GM13976 (cell line): Measurements from ENCODE around the gene WDR45B.

Source experiments
- DNase-seq: peaks from one replicate; pipeline ENCODE4 v3.0.0; 2012; ENCODE audit warnings: low spot score
- CTCF ChIP-seq: IDR thresholded peaks from 2 replicates; pipeline ENCODE4 v1.5.1; 2012; ENCODE audit warnings: borderline replicate concordance, mild to moderate bottlenecking; ENCODE audit not compliant: insufficient read depth; ENCODE audit errors: extremely low read depth, missing control alignments, control extremely low read depth
- in situ Hi-C: fragments of 300-500 bp; cut with MboI; formaldehyde crosslinking; loops from one replicate; pipeline ENCODE4 v1.12.0; 2022; ENCODE audit warnings: low sequenced_read_pairs, mixed read lengths, inconsistent platforms; ENCODE audit not compliant: unreplicated experiment

WDR45B gene

GRCh38 chr17:82644148-82644547 is 4.1 kb downstream of the WDR45B start:
- no peak for DNase-seq
- in situ Hi-C loops = no loop called here
- no peak for TF ChIP-seq CTCF

GRCh38 chr17:82642022-82642421 is 6.2 kb downstream of the WDR45B start:
- in situ Hi-C loops = no loop called here
- DNase-seq = no peak
- TF ChIP-seq CTCF = no peak

GRCh38 chr17:82640036-82640435 is 8.2 kb downstream of the WDR45B start:
- DNase-seq = no peak
- TF ChIP-seq CTCF = no peak
- in situ Hi-C loops = no loop called here

- no peak for TF ChIP-seq CTCF
- DNase-seq = no peak
- in situ Hi-C loops = no loop called here
Measured at GRCh38 chr17:82639628-82640027, 8.6 kb downstream of the WDR45B start.

- TF ChIP-seq CTCF = no peak
- in situ Hi-C loops = no loop called here
- no peak for DNase-seq
Measured at GRCh38 chr17:82638183-82638773, 10.0 kb downstream of the WDR45B start.

GRCh38 chr17:82636626-82637598 is 11.3 kb downstream of the WDR45B start:
- TF ChIP-seq CTCF = no peak
- no peak for DNase-seq
- in situ Hi-C loops = no loop called here
